WTC11 (cell line): Measurements from ENCODE around the gene PNMA1. TPM values are rescaled to one million over a fixed set of nuclear protein-coding genes. Genes with fewer than 3 reads are reported as not detected.

Experiments used
- ATF2 ChIP-seq: sonication (generic); formaldehyde crosslinking; IDR thresholded peaks from 2 replicates; pipeline ENCODE4 v1.8.1; 2022; ENCODE audit warnings: low read depth, missing genetic modification reagents, borderline replicate concordance
- ATF3 ChIP-seq: sonication (generic); formaldehyde crosslinking; conservative IDR thresholded peaks from 2 replicates; pipeline ENCODE4 v1.8.1; 2022; ENCODE audit warnings: mild to moderate bottlenecking, missing genetic modification reagents
- CREB1 ChIP-seq: sonication (generic); formaldehyde crosslinking; IDR thresholded peaks from 2 replicates; pipeline ENCODE4 v1.8.0; 2023; ENCODE audit warnings: mild to moderate bottlenecking, missing genetic modification reagents
- CREM ChIP-seq: sonication (generic); formaldehyde crosslinking; IDR thresholded peaks from 2 replicates; pipeline ENCODE4 v1.8.1; 2022; ENCODE audit warnings: mild to moderate bottlenecking, missing genetic modification reagents, moderate library complexity
- CTCF ChIP-seq: fragments of 200-600 bp; IDR thresholded peaks from 2 replicates; pipeline ENCODE4 v1.8.0; 2022; ENCODE audit warnings: antibody characterized with exemption
- EMX1 ChIP-seq: fragments of 250-450 bp; sonication (Bioruptor Pico); IDR thresholded peaks from 2 replicates; pipeline ENCODE4 v1.8.0; 2021; ENCODE audit warnings: mild to moderate bottlenecking
- ERG ChIP-seq: fragments of 250-450 bp; sonication (Bioruptor Pico); IDR thresholded peaks from 2 replicates; pipeline ENCODE4 v1.8.0; 2021; ENCODE audit warnings: mild to moderate bottlenecking
- FOXP1 ChIP-seq: sonication (generic); formaldehyde crosslinking; IDR thresholded peaks from 2 replicates; pipeline ENCODE4 v1.8.0; 2022; ENCODE audit warnings: missing genetic modification reagents, mild to moderate bottlenecking, moderate library complexity, borderline replicate concordance
- FOXP4 ChIP-seq: sonication (generic); formaldehyde crosslinking; IDR thresholded peaks from 2 replicates; pipeline ENCODE4 v1.8.0; 2022; ENCODE audit warnings: mild to moderate bottlenecking, missing genetic modification reagents
- GTF2I ChIP-seq: fragments of 250-450 bp; sonication (Bioruptor Pico); conservative IDR thresholded peaks from 2 replicates; pipeline ENCODE4 v1.4.0; 2021; ENCODE audit warnings: mild to moderate bottlenecking
- HMGA2 ChIP-seq: fragments of 250-450 bp; sonication (Bioruptor Pico); IDR thresholded peaks from 2 replicates; pipeline ENCODE4 v1.4.0; 2021; ENCODE audit warnings: mild to moderate bottlenecking, moderate library complexity
- IRF2 ChIP-seq: sonication (generic); formaldehyde crosslinking; IDR thresholded peaks from 2 replicates; pipeline ENCODE4 v1.8.0; 2022; ENCODE audit warnings: low read depth, missing genetic modification reagents, borderline replicate concordance
- JAZF1 ChIP-seq: fragments of 250-450 bp; sonication (Bioruptor Pico); IDR thresholded peaks from 2 replicates; pipeline ENCODE4 v1.9.0; 2021; ENCODE audit warnings: moderate library complexity, mild to moderate bottlenecking, inconsistent platforms
- JUN ChIP-seq: sonication (generic); formaldehyde crosslinking; IDR thresholded peaks from 2 replicates; pipeline ENCODE4 v1.8.0; 2023; ENCODE audit warnings: mild to moderate bottlenecking, missing genetic modification reagents
- KAT7 ChIP-seq: sonication (generic); formaldehyde crosslinking; IDR thresholded peaks from 2 replicates; pipeline ENCODE4 v1.8.1; 2023; ENCODE audit warnings: missing genetic modification reagents, mild to moderate bottlenecking, borderline replicate concordance
- MXD4 ChIP-seq: fragments of 250-450 bp; sonication (Bioruptor Pico); IDR thresholded peaks from 2 replicates; pipeline ENCODE4 v1.8.0; 2021; ENCODE audit warnings: mild to moderate bottlenecking, moderate library complexity, borderline replicate concordance
- MYBL2 ChIP-seq: sonication (generic); formaldehyde crosslinking; IDR thresholded peaks from 2 replicates; pipeline ENCODE4 v1.8.1; 2023; ENCODE audit warnings: mild to moderate bottlenecking, moderate library complexity, missing genetic modification reagents
- RORB ChIP-seq: fragments of 250-450 bp; sonication (Bioruptor Pico); IDR thresholded peaks from 2 replicates; pipeline ENCODE4 v1.9.0; 2021; ENCODE audit warnings: mild to moderate bottlenecking
- SOX15 ChIP-seq: fragments of 250-450 bp; sonication (Bioruptor Pico); IDR thresholded peaks from 2 replicates; pipeline ENCODE4 v1.9.0; 2021; ENCODE audit warnings: mild to moderate bottlenecking
- SP1 ChIP-seq: sonication (generic); formaldehyde crosslinking; conservative IDR thresholded peaks from 2 replicates; pipeline ENCODE4 v1.8.1; 2022; ENCODE audit warnings: missing genetic modification reagents
- USF1 ChIP-seq: sonication (generic); formaldehyde crosslinking; IDR thresholded peaks from 2 replicates; pipeline ENCODE4 v1.8.0; 2022; ENCODE audit warnings: mild to moderate bottlenecking, missing genetic modification reagents
- ZNF219 ChIP-seq: sonication (generic); formaldehyde crosslinking; IDR thresholded peaks from 2 replicates; pipeline ENCODE4 v1.8.0; 2023; ENCODE audit warnings: missing genetic modification reagents, mild to moderate bottlenecking, borderline replicate concordance
- ZNF425 ChIP-seq: fragments of 250-450 bp; sonication (Bioruptor Pico); conservative IDR thresholded peaks from 2 replicates; pipeline ENCODE4 v1.9.0; 2021; ENCODE audit warnings: mild to moderate bottlenecking
- ZNF671 ChIP-seq: fragments of 250-450 bp; sonication (Bioruptor Pico); IDR thresholded peaks from 2 replicates; pipeline ENCODE4 v1.8.0; 2021; ENCODE audit warnings: mild to moderate bottlenecking
- ZSCAN18 ChIP-seq: fragments of 250-450 bp; sonication (Bioruptor Pico); IDR thresholded peaks from 2 replicates; pipeline ENCODE4 v2.1.2; 2022; ENCODE audit warnings: mild to moderate bottlenecking, moderate library complexity
- total RNA-seq: library from RNA; stranded (reverse); gene quantifications from 3 replicates; pipeline ENCODE4 v1.2.3, GENCODE V29; 2021

Gene PNMA1
- total RNA-seq, 1 experiment from 2014 or later = 46.0 TPM

GRCh38 chr14:73713803-73714655 is at the start of gene PNMA1 (continued):
- TF ChIP-seq CREB1 (no peak), KAT7 (peak; percentile 86; the same call in 1 of the 2 replicates), ZNF219 (CRISPR knock-in tag) (0 out of 2 replicates have a peak, but pooled peaks have one; percentile 66), MXD4 (no peak), JAZF1 (no peak), ERG (CRISPR knock-in tag) (no peak), CREM (no peak), GTF2I (CRISPR knock-in tag) (no peak), RORB (CRISPR knock-in tag) (no peak), HMGA2 (no peak), ATF2 (no peak), MYBL2 (CRISPR knock-in tag) (no peak), USF1 (CRISPR knock-in tag) (peak; percentile 75), IRF2 (CRISPR knock-in tag) (no peak), CTCF (no peak), FOXP4 (peak; percentile 86; the same call in 1 of the 2 replicates), FOXP1 (peak; percentile 94), ZNF671 (CRISPR knock-in tag) (no peak), SOX15 (CRISPR knock-in tag) (no peak), SP1 (CRISPR knock-in tag) (no peak; the same call in none of the 2 replicates), ZSCAN18 (CRISPR knock-in tag) (no peak), EMX1 (CRISPR knock-in tag) (0 out of 2 replicates have a peak, but pooled peaks have one; percentile 47), ATF3 (CRISPR knock-in tag) (no peak), ZNF425 (CRISPR knock-in tag) (no peak), JUN (CRISPR knock-in tag) (peak; percentile 63; the same call in 1 of the 2 replicates)
